Epidermal melanocyte (primary cell): ENCODE measurements around the gene PISD.
"Not testable (repeated sequence)": the region's sequence is repeated elsewhere in the genome, so short reads cannot be mapped to it uniquely, and the experiment has no call there.

Experiments used
- DNase-seq: peaks from one replicate; pipeline ENCODE4 v3.0.0; 2011; ENCODE audit warnings: low spot score; ENCODE audit not compliant: insufficient read length

The PISD gene

GRCh38 chr22:31610611-31611010, 51.4 kb downstream of the PISD start:
- DNase-seq, result no peak

- no peak for DNase-seq
Observed at GRCh38 chr22:31609716-31610115, 52.3 kb downstream of the PISD start.

DNA sequence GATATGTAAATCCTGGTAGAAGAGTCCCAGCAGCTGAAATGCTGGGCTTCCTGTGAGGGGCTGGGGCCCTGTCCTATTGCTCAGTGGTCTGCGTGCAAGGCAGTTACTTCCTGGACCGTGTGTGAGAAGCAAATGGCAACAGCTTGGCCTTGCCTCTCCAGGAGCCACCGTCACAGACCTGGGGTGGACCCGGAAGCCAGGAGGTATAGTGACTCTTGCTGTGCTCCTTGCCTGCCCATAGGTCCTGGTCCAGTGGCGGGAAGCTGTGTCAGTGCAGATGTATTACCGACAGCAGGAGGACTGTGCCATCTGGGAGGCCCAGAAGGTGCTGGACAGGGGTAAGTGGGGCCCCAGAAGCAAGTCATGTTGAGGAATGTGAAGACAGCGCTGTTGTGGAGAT, 54.3 kb downstream of the PISD start:
- no peak for DNase-seq

- DNase-seq, result no peak
Observed at GRCh38 chr22:31605851-31606585, 56.0 kb downstream of the PISD start.

- DNase-seq, result no peak
Observed at GRCh38 chr22:31604746-31605705, 57.0 kb downstream of the PISD start.

DNA sequence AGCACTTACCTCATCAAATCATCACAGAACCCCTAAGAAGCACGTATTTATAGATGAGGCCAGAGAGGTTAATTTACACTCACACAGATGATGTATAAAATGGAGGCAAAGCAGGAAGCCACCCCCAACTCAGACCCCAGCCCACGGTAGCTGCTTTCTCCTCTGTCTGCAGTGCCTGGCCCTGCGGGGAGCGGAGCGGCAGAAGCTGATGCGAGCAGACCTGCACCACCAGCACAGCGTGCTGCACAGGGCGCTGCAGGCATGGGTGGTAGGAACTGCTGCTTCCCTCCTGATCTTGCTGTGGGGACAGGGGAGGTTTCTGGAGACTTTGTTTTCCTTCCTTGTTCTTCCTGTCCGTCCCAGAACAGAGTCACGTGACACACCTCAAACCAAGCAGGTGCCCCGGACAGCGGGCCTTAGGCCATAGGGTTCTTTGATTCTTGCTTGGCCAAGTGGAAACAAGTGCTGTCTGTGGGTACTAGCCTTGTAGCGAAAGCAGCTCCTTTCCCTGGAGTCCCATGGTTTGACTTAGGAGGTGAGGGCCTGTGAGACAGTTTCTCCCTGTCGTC, 57.8 kb downstream of the PISD start:
- DNase-seq, result no peak

DNA sequence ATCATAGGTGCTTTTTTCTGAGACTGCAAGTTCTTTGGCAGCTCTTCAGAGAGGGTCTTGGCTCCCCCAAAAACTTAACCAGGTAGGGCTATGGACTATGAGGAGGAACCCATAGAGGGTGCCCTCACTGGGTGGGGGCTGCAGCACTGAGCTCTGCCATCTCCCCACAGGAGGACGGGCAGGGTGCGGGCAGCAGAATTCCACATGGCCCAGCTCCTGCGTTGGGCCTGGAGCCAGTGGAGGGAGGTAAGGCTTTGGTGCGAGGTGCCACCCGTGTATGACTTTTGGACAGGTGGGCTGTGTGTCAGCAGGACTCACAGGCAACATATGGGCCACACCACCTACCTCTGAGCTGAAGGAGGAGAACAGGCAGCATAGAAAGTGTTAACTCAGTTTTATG, 58.4 kb downstream of the PISD start:
- DNase-seq, result no peak

DNA sequence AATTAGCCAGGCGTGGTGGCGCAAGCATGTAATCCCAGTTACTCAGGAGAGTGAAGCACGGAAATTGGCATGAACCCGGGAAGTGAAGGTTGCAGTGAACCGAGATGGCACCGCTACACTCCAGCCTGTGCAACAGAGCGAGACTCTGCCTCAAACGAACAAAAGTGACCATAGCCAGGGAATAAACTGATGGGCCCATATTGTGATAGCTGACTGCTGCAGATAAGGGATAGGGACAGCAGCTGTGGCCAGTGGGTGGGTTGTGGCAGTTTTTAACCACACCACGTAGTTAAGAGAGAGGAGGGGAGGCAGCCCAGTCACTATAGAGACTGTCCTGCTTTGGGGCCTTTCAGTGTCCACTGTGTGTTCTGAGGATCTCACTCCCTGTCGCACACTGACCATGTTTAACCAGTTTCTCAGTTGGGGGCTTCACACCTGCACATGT, 58.9 kb downstream of the PISD start:
- no peak for DNase-seq

GRCh38 chr22:31602259-31602952, 59.6 kb downstream of the PISD start:
- peak; percentile 70 for DNase-seq

DNA sequence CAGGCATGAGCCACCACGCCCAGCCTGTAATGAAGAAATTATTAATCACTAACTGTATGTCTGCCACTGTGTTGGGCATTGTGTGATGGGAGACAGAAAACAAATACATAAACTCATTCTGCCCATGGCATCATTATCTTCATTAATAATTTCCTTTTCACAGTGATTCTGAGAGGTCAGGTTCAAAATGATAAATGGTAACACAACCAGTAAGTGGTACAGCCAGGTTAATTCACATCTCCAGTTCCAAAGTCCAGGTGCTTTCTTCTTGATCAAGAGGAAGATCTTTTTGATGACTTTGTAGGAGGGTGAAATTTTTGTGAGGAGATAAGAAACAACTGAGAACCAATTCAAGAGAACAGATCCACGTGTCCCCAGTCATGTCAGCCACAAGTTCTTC, 66.7 kb downstream of the PISD start:
- DNase-seq, result no peak

DNA sequence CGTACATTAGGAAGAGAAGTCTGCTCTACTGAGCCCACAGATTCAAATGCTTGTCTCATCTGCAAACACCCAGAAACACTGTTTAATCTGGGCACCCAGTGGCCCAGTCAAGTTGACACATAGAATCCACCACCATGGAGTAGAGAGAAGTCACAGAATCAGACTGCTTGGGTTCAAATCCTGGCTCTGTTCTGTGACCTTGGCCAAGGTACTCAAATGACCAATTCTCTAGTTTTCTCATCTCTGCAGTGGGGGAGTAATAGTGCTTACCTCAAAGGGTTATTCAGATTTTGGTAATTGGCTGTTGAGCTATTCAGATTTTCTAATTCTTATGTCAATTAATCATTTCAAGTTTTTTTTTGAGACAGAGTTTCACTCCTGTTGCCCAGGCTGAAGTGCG, 71.9 kb downstream of the PISD start:
- DNase-seq, result not testable (repeated sequence)

- no peak for DNase-seq
Observed at GRCh38 chr22:31588970-31589675, 72.9 kb downstream of the PISD start.

GRCh38 chr22:31586137-31586920, 75.7 kb downstream of the PISD start:
- no peak for DNase-seq

DNA sequence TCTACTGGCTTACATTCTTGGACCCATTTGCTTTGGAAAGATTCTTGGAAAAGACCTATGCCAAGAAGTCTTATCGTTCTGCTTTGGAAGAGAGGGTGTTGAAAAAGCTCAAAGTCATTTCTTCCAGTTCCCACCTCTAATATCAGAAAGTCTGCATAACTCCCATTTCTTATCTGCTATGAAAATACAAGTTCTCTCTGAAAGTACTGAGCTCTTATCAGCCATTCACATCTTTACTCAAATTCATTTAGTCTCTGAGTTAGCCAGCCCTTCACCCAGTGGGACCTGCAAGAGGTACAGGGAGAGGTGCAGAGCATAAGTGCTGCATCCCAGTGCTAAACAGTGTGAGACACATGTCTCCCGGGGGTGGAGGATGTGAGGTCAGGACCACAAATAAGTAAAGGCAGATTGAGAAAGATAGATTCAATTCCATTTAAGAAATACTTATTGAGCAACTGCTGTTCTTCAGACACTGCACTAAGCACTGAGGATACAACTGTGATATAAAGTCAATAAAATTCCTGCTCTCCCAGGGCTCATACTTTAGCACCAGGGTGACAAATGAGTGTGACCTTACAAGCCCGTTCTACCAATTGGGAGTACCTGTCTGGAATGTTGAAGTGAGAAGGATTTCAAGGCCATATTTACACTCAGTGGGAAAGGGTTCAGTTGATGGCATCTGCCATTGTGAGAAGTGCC, 76.7 kb downstream of the PISD start:
- no peak for DNase-seq

GRCh38 chr22:31584804-31585160, 77.2 kb downstream of the PISD start:
- DNase-seq, result no peak

GRCh38 chr22:31583861-31584485, 78.0 kb downstream of the PISD start:
- no peak for DNase-seq

- DNase-seq, result no peak
Observed at GRCh38 chr22:31579835-31580242, 82.2 kb downstream of the PISD start.

DNA sequence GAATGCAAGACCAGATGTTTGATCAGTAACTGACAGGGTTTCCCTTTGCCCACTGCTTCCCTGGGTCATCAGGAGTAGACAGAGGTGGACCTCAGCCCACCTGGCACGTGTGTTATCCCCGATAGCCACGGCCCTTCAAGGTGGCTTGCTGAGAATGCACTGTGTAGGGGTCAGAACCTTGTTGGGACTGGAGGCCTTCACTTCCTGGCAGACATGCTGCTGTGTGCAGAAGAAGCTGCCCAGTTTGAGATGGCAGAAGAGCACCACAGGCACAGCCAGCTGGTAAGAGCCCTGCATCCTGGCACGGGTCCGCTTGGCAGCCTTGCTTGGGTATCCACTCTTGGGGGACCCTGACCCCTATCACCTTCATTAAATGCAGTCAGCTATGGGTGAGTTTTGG, 83.8 kb downstream of the PISD start:
- no peak for DNase-seq

GRCh38 chr22:31577711-31578110, 84.3 kb downstream of the PISD start:
- no peak for DNase-seq
